Daoy (cell line): Measurements from ENCODE around the gene FNDC3B. TPM values are rescaled to one million over a fixed set of nuclear protein-coding genes. Genes with fewer than 3 reads are reported as not detected.

Experiments
- DNase-seq: peaks from one replicate; pipeline ENCODE4 v3.0.0-alpha.2; 2015; ENCODE audit warnings: low read depth
- total RNA-seq: library from RNA; depleted of rRNA; stranded (reverse); fragments of >200 nt; shearing (Covaris generic); gene quantifications from 2 replicates; pipeline ENCODE4 v1.2.3, GENCODE V29; 2014

Gene FNDC3B
- total RNA-seq, 1 experiment from 2014 or later: 84.3 TPM

DNA sequence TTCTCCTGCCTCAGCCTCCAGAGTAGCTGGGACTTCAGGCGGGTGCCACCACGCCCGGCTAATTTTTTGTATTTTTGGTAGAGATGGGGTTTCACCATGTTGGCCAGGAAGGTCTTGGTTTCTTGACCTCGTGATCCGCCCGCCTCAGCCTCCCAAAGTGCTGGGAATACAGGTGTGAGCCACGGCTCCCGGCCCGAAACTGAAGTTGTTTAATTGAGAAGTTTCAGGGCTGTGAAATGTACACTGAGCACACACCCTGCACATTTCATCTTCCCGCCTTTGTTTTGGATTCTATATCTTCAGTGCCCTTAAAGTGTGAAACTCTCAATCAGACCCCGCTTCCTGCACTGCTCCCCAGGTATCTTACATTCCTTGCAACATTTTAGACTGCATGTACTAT is 149.1 kb downstream of the FNDC3B start:
- DNase-seq: no peak

GRCh38 chr3:172189213-172189612 is 149.8 kb downstream of the FNDC3B start:
- DNase-seq: no peak

DNA sequence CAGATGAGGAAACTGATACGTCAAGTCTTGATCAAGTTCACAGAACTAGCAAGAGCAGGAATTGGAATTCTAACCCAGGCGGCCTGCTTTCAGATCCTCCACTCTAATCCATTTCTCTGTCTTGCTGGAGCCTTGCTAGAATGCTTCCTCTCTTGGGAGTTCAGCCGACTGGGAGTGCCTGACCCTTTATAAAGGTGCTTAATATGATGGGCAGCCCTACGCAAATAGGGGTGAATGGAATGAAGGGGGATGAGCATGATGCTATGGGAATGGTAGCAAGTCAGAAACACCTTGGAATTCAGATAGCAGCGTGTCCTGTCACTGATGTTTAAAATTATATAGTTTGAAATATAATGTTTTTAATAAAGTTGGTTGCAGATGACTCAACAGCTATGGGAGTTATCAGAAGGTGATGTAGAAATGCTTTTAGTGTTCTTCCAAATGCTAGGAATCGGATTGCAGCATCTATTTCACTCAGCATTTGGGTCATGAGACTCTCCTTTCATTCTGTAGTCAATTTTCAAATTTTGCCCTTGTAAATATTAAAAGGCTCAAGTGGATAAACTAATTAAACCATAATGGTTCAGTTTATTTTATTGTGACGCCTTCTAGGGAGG is 150.7 kb downstream of the FNDC3B start:
- DNase-seq: no peak

DNA sequence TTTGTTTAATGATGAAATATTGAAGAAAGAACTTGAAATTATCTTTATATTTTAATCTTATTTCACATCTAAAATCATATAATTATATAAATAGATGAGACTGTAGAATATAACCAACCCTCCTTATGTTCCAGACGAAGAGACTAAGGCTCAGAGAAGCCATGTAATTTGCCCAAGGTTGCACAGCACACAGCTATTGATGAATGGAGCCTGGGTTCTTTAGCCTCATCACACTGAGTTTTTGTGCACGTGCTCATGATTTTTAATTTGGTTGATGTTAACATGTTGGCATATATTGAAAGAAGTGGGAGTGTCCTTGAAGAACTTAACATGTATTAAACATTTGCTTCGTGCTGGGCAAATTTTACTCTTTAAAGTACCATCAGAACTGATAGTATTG is 151.6 kb downstream of the FNDC3B start:
- DNase-seq: no peak

- no peak for DNase-seq
These were observed 152.3 kb downstream of the FNDC3B start for GRCh38 chr3:172191629-172192028.

- no peak for DNase-seq
These were observed 153.5 kb downstream of the FNDC3B start for GRCh38 chr3:172192830-172193415.

GRCh38 chr3:172193436-172193835 is 154.1 kb downstream of the FNDC3B start:
- DNase-seq: no peak

DNA sequence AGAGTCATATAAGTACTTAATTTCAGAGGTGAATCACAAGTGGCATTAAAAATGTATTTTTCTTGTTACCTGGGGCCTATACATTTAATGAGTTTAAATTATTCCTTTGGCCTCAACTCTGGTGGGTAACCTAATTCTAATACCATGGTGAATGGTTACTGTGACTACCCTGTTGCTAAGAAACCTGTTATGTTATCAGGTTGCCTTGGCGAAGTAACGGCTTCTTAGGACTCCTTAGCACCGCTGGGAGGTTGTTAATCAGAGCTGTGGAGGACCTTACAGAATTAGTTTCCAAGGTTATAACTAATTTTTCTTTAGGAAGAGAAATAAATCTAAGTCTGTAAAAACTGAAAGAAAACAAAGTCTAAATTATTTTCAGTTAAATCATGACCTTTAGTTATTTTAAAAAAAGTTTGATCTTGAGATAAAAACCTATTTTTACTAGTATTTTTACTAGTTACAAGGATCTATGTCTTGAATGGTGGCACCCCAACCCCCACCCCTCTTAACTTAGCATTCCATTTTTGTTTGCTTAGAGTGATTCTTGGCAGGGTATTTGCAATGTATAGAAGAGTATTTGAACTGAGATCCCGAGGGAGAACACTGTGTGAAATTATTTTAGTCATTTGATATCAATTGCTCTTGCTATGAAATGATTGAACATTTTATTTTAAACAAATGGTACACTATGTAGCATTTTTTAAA is 155.5 kb downstream of the FNDC3B start:
- peak; percentile 72 for DNase-seq

DNA sequence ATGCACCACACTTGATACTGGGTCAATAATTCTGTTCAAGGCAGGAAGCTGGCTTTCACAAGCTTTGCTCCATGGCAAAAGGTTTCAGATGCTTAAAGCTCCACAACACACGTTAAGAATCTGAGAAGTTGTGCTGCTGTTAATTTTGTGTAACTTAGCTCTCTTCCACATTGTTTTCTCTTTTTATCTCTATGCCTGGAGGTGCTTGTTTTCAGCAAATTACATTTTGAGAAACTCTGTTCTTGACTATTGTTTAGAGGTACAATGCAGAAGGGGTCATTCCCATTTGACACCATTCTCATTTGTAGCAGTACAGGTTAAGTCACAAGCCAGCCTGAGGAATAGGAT is 156.0 kb downstream of the FNDC3B start:
- DNase-seq: no peak

- DNase-seq: no peak
These were observed 158.0 kb downstream of the FNDC3B start for GRCh38 chr3:172197344-172197743.

DNA sequence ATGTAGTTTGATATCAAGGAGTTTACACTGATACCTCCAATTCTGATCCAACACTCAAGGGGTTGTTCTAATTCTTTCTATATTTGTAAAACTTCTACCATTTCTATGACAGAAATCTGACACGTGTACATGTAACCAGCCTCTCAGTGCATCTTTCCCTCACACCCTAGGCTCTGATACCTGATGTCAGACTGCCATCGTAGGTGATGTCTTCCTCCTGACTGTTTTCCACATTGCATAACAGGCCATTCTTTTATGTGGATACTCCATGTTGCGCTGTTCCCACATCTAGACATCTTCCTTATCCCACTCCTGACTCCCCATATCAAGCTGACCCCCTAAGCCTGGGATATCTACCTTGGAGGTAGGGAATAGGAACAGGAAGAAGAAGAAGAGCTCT is 159.1 kb downstream of the FNDC3B start:
- DNase-seq: no peak

- DNase-seq: no peak
These were observed 160.5 kb downstream of the FNDC3B start for GRCh38 chr3:172199850-172200369.

- peak; percentile 97 for DNase-seq
These were observed 161.9 kb downstream of the FNDC3B start for GRCh38 chr3:172201136-172201869.

- DNase-seq: peak; percentile 81
These were observed 162.5 kb downstream of the FNDC3B start for GRCh38 chr3:172201870-172202236.

DNA sequence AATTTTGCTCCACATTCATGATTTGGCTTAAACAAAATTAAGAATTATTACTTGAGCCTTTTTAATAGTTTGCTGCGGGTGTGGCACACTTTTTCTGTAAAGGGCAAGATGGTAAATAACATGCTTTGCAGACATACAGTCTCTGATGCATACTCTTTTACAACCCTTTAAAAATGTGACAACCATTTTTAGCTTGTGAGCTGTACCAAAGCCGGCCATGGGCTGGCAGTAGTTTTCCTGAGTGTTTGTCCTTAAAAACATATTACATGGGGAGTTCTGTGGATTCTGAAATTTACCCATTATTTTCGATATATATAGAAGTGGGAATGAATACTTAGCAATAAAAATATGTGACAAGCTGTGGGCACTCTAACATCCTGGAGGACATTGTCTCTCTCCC is 163.4 kb downstream of the FNDC3B start:
- DNase-seq: no peak

DNA sequence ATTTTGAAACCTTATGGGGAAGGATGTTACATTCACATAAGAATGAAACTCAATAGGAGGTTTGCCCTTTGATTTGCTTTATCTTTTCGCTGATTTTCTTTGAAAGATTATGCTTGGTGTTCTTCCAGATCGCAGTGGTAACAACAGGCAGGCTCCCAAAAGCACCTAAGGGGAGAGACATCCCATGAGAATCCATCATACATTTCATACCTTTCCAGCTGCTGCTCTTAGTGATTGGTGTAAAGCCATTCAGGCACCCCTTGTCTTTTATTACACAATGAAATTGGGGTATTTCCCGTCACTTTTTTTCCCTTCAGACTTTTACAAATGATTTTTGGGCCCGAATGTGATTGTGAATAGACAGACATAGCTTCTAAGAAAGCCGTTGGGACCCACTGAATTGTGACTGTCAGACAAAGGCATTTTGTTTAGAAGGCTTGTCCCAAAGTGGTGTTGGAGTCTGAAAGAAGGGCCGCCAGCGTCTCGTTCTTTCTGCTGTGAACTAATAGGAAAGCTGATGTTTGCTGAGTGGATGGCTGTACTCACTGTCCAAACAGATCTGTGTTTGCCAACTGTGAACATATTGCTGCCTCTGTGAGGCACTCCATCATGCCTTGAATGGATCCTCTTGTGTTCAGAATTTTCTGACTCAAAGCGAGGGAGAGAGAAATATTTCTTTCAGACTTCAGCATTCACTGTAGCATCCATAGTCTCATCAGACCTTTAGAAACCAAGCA is 164.3 kb downstream of the FNDC3B start:
- DNase-seq: no peak

DNA sequence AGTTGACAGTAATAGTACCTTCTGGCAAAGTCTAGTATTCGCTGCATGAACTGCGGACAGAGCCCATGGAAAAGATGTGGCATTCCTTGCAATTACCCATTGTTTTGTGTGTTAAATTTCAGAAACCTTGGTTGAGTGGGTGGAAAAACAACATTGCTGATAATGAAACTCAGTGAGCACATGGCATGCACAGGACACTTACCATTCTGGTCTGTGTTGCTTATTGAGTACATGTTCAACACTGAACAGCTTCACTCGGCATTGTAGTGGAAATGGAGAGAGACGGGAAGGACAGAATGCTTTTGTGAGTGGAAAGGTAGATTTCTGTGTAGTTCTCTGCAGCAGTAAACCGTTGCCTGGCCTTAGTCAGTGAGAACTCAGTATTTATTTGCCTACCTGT is 165.3 kb downstream of the FNDC3B start:
- no peak for DNase-seq

- DNase-seq: peak; percentile 89
These were observed 169.4 kb downstream of the FNDC3B start for GRCh38 chr3:172208586-172209332.

GRCh38 chr3:172209333-172210321 is 170.2 kb downstream of the FNDC3B start:
- DNase-seq: peak; percentile 85

DNA sequence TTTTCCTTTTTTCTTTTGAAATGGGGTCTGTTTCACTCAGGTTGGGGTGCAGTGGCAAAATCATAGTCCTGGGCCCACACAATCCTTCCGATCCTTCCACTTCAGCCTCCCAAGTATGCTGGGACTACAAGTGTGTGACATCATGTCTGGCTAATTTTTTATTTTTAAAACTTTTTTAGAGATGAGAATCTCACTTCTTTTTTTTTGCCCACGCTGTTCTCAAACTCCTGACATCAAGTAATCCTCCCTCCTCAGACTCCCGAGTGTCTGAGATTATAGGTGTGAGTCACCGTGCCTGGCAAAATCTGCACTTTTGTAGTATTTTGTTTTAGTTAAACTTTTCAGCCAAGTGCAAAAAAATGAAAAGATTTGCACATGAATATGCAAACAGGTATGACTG is 171.0 kb downstream of the FNDC3B start:
- DNase-seq: peak; percentile 41
